Peyer's patch (tissue), 4 donors: ENCODE results near the gene NR0B1. TPM values are rescaled to one million over a fixed set of nuclear protein-coding genes. Genes with fewer than 3 reads are reported as not detected.

Experiments used
- DNase-seq, 3 donors: peaks; one replicate each; pipeline ENCODE4 v3.0.0-alpha.2; 2017 to 2019
- H3K27ac ChIP-seq, 4 donors: fragments of 200-600 bp; sonication (generic); one replicate each; pipeline ENCODE4 v1.5.1; 2016 to 2019
- H3K27me3 ChIP-seq, 2 donors: fragments of 200-600 bp; sonication (generic); one replicate each; pipeline ENCODE4 v1.5.1; 2019
- H3K36me3 ChIP-seq, 3 donors: fragments of 200-600 bp; sonication (generic); one replicate each; pipeline ENCODE4 v1.5.1; 2016 to 2019
- H3K4me1 ChIP-seq, 4 donors: fragments of 200-600 bp; sonication (generic); one replicate each; pipeline ENCODE4 v1.5.1; 2016 to 2019
- H3K4me3 ChIP-seq, 4 donors: fragments of 200-600 bp; sonication (generic); 1 replicate in 3 of 4; 2 replicates in 1 of 4; pipeline ENCODE4 v1.5.1; 2016 to 2019; ENCODE audit warnings: mild to moderate bottlenecking in 1 of 4
- H3K9me3 ChIP-seq, 4 donors: fragments of 200-600 bp; sonication (generic); one replicate each; pipeline ENCODE4 v1.5.1; 2016 to 2019; ENCODE audit warnings: mild to moderate bottlenecking in 1 of 4
- POLR2A ChIP-seq, 2 donors: fragments of 450-650 bp; IDR thresholded peaks; one replicate each; pipeline ENCODE4 v1.5.1; 2017; ENCODE audit warnings: antibody characterized with exemption in 2 of 2, mild to moderate bottlenecking in 2 of 2, moderate library complexity in 2 of 2
- total RNA-seq, 4 donors: library from RNA; depleted of rRNA; stranded (reverse); fragments of >200 nt; gene quantifications; one replicate each; pipeline ENCODE4 v1.1.0, GENCODE V29; 2016
- TF ChIP-seq, protein P1 (sequence below), 6 experiments: fragments of 450-650 bp in 4 of 6; fragments of 200-600 bp in 2 of 6; sonication (generic) in 1 of 6; IDR thresholded peaks; one replicate each; pipeline ENCODE4 v1.5.1; 2017 to 2019; ENCODE audit warnings: antibody characterized with exemption in 6 of 6, mild to moderate bottlenecking in 3 of 6, moderate library complexity in 1 of 6

The NR0B1 gene
- total RNA-seq, 4 donors from 2014 or later, result not detected

DNA sequence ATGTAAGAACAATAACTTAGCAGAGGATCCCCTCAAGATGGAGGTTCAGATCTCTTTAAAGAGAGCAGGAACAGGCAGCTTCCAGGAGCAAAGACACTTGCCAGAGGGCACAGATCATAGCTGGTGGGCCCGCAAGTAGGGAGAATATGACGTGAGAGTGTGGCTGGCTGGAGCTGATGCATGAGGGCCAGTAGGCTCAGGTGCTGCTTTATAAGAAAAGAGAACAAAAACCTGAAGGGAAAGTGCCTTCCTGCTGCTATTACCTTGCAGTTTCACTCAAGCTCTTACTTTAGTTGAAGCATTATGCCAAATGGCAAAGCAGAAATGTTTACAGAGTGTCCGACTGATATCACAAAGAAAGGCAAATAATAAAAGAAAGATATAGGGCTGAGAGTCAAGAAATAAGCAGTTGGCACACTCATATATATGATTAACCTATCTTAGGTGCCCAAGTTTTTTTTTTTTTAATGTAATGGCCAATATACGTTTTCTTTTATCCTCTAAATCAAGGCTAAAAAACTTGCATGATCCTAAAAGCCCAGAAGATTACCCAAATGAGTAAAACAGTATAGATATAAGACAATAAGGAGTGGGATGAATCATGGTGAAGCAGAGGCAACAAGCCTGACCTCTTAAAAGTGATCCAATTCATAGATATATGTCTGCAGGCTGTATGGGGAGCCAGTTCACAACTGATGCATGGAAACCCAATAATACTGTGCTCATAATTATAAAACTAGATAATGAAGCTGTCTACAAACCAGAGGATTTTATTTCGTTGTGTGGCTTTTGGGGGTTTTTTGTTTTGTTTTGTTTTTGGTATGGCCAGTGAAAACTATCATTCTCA, 12.6 kb downstream of the NR0B1 start:
- no peaks in the 10 kb centered on the region for H3K27me3 ChIP-seq
- H3K4me1 ChIP-seq, result no peaks in the 10 kb centered on the region
- no peak overlapping the region for H3K4me3 ChIP-seq
- DNase-seq, result no peak
- TF ChIP-seq, protein P1, sequence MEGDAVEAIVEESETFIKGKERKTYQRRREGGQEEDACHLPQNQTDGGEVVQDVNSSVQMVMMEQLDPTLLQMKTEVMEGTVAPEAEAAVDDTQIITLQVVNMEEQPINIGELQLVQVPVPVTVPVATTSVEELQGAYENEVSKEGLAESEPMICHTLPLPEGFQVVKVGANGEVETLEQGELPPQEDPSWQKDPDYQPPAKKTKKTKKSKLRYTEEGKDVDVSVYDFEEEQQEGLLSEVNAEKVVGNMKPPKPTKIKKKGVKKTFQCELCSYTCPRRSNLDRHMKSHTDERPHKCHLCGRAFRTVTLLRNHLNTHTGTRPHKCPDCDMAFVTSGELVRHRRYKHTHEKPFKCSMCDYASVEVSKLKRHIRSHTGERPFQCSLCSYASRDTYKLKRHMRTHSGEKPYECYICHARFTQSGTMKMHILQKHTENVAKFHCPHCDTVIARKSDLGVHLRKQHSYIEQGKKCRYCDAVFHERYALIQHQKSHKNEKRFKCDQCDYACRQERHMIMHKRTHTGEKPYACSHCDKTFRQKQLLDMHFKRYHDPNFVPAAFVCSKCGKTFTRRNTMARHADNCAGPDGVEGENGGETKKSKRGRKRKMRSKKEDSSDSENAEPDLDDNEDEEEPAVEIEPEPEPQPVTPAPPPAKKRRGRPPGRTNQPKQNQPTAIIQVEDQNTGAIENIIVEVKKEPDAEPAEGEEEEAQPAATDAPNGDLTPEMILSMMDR (IDR thresholded peaks at IDR 0.05), result no peak
- no peak for TF ChIP-seq POLR2A (IDR thresholded peaks at IDR 0.05)
- no peaks in the 10 kb centered on the region for H3K36me3 ChIP-seq
- H3K9me3 ChIP-seq, result no peaks in the 10 kb centered on the region
- H3K27ac ChIP-seq, result no peak overlapping the region

DNA sequence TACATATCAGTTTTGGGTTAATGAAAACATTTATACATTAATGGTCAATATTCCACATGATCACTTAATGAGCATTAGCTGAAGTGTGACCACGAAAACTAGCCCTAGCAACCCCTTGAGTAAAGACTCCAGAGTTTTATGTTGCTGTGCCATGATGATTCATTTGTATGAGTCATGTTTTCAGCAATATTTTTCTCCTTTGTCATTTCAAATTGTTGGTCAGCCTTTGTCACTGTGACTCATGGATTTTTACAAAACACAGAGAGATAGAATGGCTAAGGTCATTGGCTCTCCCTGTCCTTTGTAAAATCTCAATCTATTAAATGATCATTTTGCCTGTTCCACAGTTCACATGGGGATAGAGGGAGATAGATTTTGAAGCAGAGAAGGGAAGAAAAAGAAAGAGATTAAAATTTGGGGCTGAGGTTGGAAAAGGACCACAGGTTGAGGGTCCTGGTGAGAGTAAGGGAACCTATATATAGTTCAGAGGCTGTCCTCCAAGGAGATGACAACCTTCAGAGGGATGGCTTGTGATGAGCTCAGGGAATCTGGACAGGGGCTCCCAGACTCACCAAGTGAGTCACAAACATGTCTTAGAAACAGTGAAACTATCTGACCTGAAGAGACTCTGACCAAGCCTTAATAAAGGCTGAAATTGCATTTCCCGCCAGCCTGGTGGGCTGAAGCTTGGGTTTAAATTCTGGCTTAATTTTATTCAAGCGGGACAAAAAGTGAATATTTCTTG, 25.6 kb downstream of the NR0B1 start:
- no peaks in the 10 kb centered on the region for H3K4me1 ChIP-seq
- no peaks in the 10 kb centered on the region for H3K27me3 ChIP-seq
- H3K9me3 ChIP-seq, result no peaks in the 10 kb centered on the region
- no peak overlapping the region for H3K4me3 ChIP-seq
- no peak for DNase-seq
- H3K27ac ChIP-seq, result no peak overlapping the region
- TF ChIP-seq, protein P1 (IDR thresholded peaks at IDR 0.05), result no peak
- no peak for TF ChIP-seq POLR2A (IDR thresholded peaks at IDR 0.05)
- H3K36me3 ChIP-seq, result no peaks in the 10 kb centered on the region

DNA sequence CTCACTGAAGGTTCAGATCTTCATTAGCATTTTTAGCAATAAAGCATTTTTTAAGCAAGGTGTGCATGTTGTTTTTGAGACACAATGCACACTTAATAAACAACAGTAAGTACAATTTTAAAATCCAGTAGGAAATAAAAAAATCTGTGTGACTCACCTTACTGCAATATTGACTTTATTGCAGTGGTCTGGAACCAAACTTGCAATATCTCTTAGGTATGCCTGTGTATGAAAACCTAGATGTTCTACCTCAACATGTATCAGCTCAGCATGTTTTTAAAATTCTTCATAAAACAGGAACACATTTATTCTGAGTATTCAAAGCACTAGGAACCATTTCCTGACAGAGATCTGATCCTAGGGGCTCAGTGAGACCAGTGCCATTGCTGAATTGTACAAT, 26.7 kb downstream of the NR0B1 start:
- Histone ChIP-seq H3K4me1 (no peaks in the 10 kb centered on the region), H3K27me3 (no peaks in the 10 kb centered on the region), H3K36me3 (no peaks in the 10 kb centered on the region), H3K9me3 (no peaks in the 10 kb centered on the region), H3K27ac (no peak overlapping the region), H3K4me3 (no peak overlapping the region)
- no peak for TF ChIP-seq POLR2A (IDR thresholded peaks at IDR 0.05)
- TF ChIP-seq, protein P1 (IDR thresholded peaks at IDR 0.05), result no peak
- no peak for DNase-seq

DNA sequence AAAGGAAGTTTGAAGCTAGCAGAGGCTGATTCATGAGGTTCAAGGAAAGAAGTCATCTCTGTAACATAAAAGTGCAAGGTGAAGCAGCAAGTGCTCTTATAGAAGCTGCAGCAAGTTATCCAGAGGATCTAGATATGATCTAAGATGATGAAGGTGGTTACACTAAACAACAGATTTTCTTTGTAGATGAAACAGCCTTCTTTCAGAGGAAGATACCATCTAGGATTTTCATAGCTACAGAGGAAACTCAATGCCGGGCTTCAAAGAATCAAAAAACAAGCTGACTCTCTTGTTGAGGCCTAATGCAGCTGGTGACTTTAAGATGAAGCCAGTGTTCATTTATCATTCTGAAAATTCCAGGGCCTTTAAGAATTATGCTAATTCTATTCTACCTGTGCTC, 28.8 kb downstream of the NR0B1 start:
- H3K9me3 ChIP-seq, result no peaks in the 10 kb centered on the region
- no peaks in the 10 kb centered on the region for H3K27me3 ChIP-seq
- no peak for DNase-seq
- H3K36me3 ChIP-seq, result no peaks in the 10 kb centered on the region
- H3K27ac ChIP-seq, result no peak overlapping the region
- H3K4me1 ChIP-seq, result no peaks in the 10 kb centered on the region
- H3K4me3 ChIP-seq, result no peak overlapping the region
- TF ChIP-seq, protein P1 (IDR thresholded peaks at IDR 0.05), result no peak
- no peak for TF ChIP-seq POLR2A (IDR thresholded peaks at IDR 0.05)

DNA sequence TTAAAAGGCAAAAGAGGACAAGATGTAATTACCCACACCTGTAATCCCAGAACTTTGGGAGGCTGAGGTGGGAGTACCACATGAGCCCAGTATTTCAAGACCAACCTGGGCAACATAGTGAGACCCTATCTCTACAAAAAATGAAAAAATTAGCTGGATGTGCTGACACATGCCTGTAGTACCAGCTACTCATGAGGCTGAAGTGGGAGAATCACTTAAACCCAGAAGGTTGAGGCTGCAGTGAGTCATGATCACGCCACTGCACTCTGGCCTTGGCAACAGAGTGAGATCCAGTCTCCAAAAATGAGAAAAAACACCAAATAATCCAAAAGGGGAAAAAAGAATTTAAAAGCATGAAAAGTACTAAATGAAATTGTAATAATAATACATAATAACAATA, 30.8 kb downstream of the NR0B1 start:
- Histone ChIP-seq H3K4me1 (no peaks in the 10 kb centered on the region), H3K4me3 (no peak overlapping the region), H3K36me3 (no peaks in the 10 kb centered on the region), H3K27ac (no peak overlapping the region), H3K27me3 (no peaks in the 10 kb centered on the region), H3K9me3 (no peaks in the 10 kb centered on the region)
- TF ChIP-seq POLR2A (IDR thresholded peaks at IDR 0.05), result no peak
- TF ChIP-seq, protein P1 (IDR thresholded peaks at IDR 0.05), result no peak
- no peak for DNase-seq
